Gastroesophageal sphincter (tissue), 3 donors: ENCODE results near the gene SHISA6.

Experiments
- CTCF ChIP-seq, 4 experiments: fragments of 200-600 bp in 2 of 4; fragments of 450-650 bp in 2 of 4; sonication (generic) in 1 of 4; IDR thresholded peaks; one replicate each; pipeline ENCODE4 v1.5.1; 2017 to 2019; ENCODE audit warnings: antibody characterized with exemption in 4 of 4, mild to moderate bottlenecking in 2 of 4, moderate library complexity in 2 of 4
- EP300 ChIP-seq: sonication (generic); formaldehyde crosslinking; IDR thresholded peaks from one replicate; pipeline ENCODE4 v1.6.1; 2017; ENCODE audit warnings: antibody characterized with exemption, mild to moderate bottlenecking
- POLR2A ChIP-seq, 2 donors: fragments of 450-650 bp; IDR thresholded peaks; one replicate each; pipeline ENCODE4 v1.6.1; 2017; ENCODE audit warnings: antibody characterized with exemption in 2 of 2, mild to moderate bottlenecking in 2 of 2, moderate library complexity in 1 of 2
- POLR2AphosphoS5 ChIP-seq: sonication (generic); formaldehyde crosslinking; IDR thresholded peaks from one replicate; pipeline ENCODE4 v1.6.1; 2017; ENCODE audit warnings: antibody characterized with exemption

- TF ChIP-seq CTCF (IDR thresholded peaks at IDR 0.05) (no peak), POLR2A (IDR thresholded peaks at IDR 0.05) (no peak), EP300 (no peak), POLR2AphosphoS5 (no peak)
Measured at GRCh38 chr17:11240841-11241610, at the start of gene SHISA6.
